A549 treated with CpdA at 1 μM for 4 hours (cell line): ENCODE results near the gene ACOT2. TPM values are rescaled to one million over a fixed set of nuclear protein-coding genes. Genes with fewer than 3 reads are reported as not detected.

Experiments
- total RNA-seq: library from RNA; stranded (reverse); fragments of 200-300 nt; extraction: Qiagen RNA extraction; gene quantifications from 5 replicates; pipeline ENCODE4 v1.2.3, GENCODE V29; 2022; ENCODE audit warnings: low read depth

The ACOT2 gene
- 42.7 to 50.5 TPM (median 50.2 TPM) in 5 replicates for total RNA-seq

GRCh38 chr14:73569185-73569958 is at the start of gene ACOT2:
TSS of gene ACOT2 (plus strand) at chr14:73569213. CDS start at chr14:73569241, 28 bp downstream.

DNA sequence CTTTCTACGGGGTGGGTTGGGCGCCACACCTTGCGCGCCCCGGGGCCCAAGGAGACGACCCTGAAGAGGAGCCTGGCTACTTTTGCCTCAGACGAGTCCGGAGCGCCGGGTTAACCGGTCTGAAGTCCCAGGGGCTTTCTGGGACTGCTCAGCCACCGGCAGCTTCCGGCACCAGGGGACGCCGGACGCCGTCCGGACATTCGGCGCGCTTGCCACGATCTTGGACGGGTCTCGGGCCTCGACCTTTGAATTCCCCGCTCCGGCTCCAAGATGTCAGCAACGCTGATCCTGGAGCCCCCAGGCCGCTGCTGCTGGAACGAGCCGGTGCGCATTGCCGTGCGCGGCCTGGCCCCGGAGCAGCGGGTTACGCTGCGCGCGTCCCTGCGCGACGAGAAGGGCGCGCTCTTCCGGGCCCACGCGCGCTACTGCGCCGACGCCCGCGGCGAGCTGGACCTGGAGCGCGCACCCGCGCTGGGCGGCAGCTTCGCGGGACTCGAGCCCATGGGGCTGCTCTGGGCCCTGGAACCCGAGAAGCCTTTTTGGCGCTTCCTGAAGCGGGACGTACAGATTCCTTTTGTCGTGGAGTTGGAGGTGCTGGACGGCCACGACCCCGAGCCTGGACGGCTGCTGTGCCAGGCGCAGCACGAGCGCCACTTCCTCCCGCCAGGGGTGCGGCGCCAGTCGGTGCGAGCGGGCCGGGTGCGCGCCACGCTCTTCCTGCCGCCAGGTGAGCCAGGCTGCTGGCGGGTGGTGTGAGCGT is 22.9 kb downstream of the ACOT2 start, which contains the start of gene ACOT4:
ACOT4 (plus strand) TSS at position 184 of the 760 bp plus-strand sequence; CDS start at position 271, 87 bp downstream.

DNA sequence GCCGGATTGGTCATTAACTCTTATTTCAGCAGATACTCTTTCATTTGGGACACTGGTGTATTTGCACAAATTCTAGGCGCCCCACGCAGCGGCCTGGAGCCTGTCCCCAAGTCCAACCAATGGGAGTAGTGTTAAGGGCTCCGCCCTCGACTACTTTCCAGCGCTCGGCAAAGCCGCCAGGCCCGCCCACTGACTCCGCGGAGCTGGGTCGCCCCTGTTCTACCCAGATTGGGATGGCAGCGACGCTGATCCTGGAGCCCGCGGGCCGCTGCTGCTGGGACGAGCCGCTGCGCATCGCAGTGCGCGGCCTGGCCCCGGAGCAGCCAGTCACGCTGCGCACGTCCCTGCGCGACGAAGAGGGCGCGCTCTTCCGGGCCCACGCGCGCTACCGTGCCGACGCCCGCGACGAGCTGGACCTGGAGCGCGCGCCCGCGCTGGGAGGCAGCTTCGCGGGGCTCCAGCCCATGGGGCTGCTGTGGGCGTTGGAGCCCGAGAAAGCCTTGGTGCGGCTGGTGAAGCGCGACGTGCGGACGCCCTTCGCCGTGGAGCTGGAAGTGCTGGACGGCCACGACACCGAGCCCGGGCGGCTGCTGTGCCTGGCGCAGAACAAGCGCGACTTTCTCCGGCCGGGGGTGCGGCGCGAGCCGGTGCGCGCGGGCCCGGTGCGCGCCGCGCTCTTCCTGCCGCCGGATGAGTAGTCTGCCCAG is 43.5 kb downstream of the ACOT2 start, which contains the start of gene ACOT6:
ACOT6 (plus strand) TSS at position 179 of the 707 bp plus-strand sequence; CDS start at position 234, 55 bp downstream.

Other genes with a start within 250 kb of the ACOT2 start
- gene NUMB, start 110.7 kb upstream of the ACOT2 start, total RNA-seq, result 34.8 to 42.7 TPM (median 41.9 TPM) in 5 replicates
- gene RIOX1, start 78.3 kb upstream of the ACOT2 start, total RNA-seq, result 20.1 to 28.2 TPM (median 26.1 TPM) in 5 replicates
- 6.1 to 8.2 TPM (median 7.4 TPM) in 5 replicates for gene ACOT1, start 32.1 kb upstream of the ACOT2 start, total RNA-seq
- 0.02 to 0.07 TPM (median 0.06 TPM) in 3 of 5 replicates, not detected in the others for gene HEATR4, start 10.3 kb upstream of the ACOT2 start, total RNA-seq
- gene ACOT4, start 22.7 kb downstream of the ACOT2 start, total RNA-seq, result 1.4 to 2.2 TPM (median 2.0 TPM) in 5 replicates
- gene ACOT6, start 43.3 kb downstream of the ACOT2 start, total RNA-seq, result not detected in 5 replicates
- gene DNAL1, start 75.8 kb downstream of the ACOT2 start, total RNA-seq, result 9.3 to 10.5 TPM (median 9.9 TPM) in 5 replicates
- 55.7 to 62.5 TPM (median 59.4 TPM) in 5 replicates for gene PNMA1, start 145.2 kb downstream of the ACOT2 start, total RNA-seq